ENCODE data around the gene TACO1. TPM values are rescaled to one million over a fixed set of nuclear protein-coding genes. Genes with fewer than 3 reads are reported as not detected.

TACO1 gene
- total and polyA plus RNA-seq, 2 of the 8 experiments (the other 6 are each of a cell fraction or from before 2014, with no cell fraction given), result 19.1 to 23.6 TPM

- H3K4me2 ChIP-seq (ENCODE audit: insufficient read depth in 1 of 2, low read depth in 2 of 2, low read length in 2 of 2), result no peak overlapping the region
- no peak for TF ChIP-seq EZH2 (IDR thresholded peaks at IDR 0.05; ENCODE audit: low read depth, low read length, severe bottlenecking)
- no peak for TF ChIP-seq ATF2 (IDR thresholded peaks at IDR 0.05; ENCODE audit: low read length)
- no peak for TF ChIP-seq FOSL1 (IDR thresholded peaks at IDR 0.05; ENCODE audit: insufficient read depth, low read depth, low read length)
- TF ChIP-seq CBX8 (IDR thresholded peaks at IDR 0.05; ENCODE audit: borderline replicate concordance, low read depth, low read length), result no peak
- no peak for TF ChIP-seq POU5F1 (IDR thresholded peaks at IDR 0.05; ENCODE audit: low read depth, low read length)
- no peak for TF ChIP-seq EGR1 (IDR thresholded peaks at IDR 0.05; ENCODE audit: borderline replicate concordance, low read depth, low read length)
- TF ChIP-seq POLR2A (IDR thresholded peaks at IDR 0.05; ENCODE audit: control extremely low read depth in 1 of 2, low read depth in 2 of 2, low read length in 2 of 2), result no peak
- no peak for TF ChIP-seq SUZ12 (IDR thresholded peaks at IDR 0.05; ENCODE audit: low read length)
- no peak overlapping the region for H2BK15ac ChIP-seq (ENCODE audit: low read length)
- no peak overlapping the region for H3K27ac ChIP-seq (ENCODE audit: low read depth, low read length)
- H3K79me1 ChIP-seq (ENCODE audit: low read depth, low read length), result no peaks in the 10 kb centered on the region
- no peak for DNase-seq (ENCODE audit: low read depth in 1 of 2, low spot score in 2 of 2)
- WGBS, 2 experiments (ENCODE audit: extremely low coverage in 1 of 2, insufficient coverage in 1 of 2, insufficient read length in 1 of 2, insufficient replicate concordance in 2 of 2, low coverage in 1 of 2, low lambda C conversion rate in 2 of 2, missing lambda C conversion rate in 1 of 2), result 95% methylated on average over 10 of the region's 10 CpGs; no CpG with 5 or more reads in 1 of the 2 experiments
- no peak overlapping the region for H3K4ac ChIP-seq (replicated peaks; ENCODE audit: insufficient read length, low read depth, low read length)
- no peak overlapping the region for H3K23ac ChIP-seq (ENCODE audit: insufficient read length)
- no peak overlapping the region for H4K91ac ChIP-seq (replicated peaks; ENCODE audit: insufficient read length, low read length)
- H4K8ac ChIP-seq (ENCODE audit: extremely low read depth, insufficient read depth, low read length), result no peak overlapping the region
- H3K9ac ChIP-seq (replicated peaks in 1 of 4; ENCODE audit: extremely low read depth in 1 of 4, low read depth in 3 of 4, low read length in 3 of 4), result no peak overlapping the region
- H3K23me2 ChIP-seq (ENCODE audit: low read depth, low read length), result no peaks in the 10 kb centered on the region
- ChIA-PET CTCF (ENCODE audit: partially characterized antibody) (interaction anchor here (1.4 to 5.6 kb wide), 19 partner anchors 9 to 185 kb away, joined by 4 to 64 read pairs (median 14); partner anchors contain the start of genes CYB561 and TACO1), POLR2A (ENCODE audit: partially characterized antibody) (interaction anchor here (0.9 to 2.6 kb wide), 5 partner anchors 9 to 88 kb away, joined by 3 to 18 read pairs (median 4); partner anchors contain the start of genes MAP3K3 and TACO1)
- H2BK12ac ChIP-seq (ENCODE audit: low read depth, low read length), result no peak overlapping the region
- H4K20me1 ChIP-seq (replicated peaks in 1 of 2; ENCODE audit: control insufficient read depth in 1 of 2, insufficient read depth in 2 of 2, low read length in 2 of 2), result no peaks in the 10 kb centered on the region
- H3K14ac ChIP-seq (ENCODE audit: insufficient read length), result no peak overlapping the region
- no peak overlapping the region for H2AK5ac ChIP-seq (ENCODE audit: low read depth, low read length)
- H2BK5ac ChIP-seq (ENCODE audit: low read depth, low read length), result no peak overlapping the region
- no peak overlapping the region for H2AFZ ChIP-seq (ENCODE audit: low read length)
- no peaks in the 10 kb centered on the region for H3K79me2 ChIP-seq (ENCODE audit: control insufficient read depth in 1 of 2, insufficient read depth in 2 of 2, low read length in 2 of 2)
- H3K36me3 ChIP-seq (ENCODE audit: control insufficient read depth in 2 of 4, insufficient read depth in 4 of 4, low read length in 3 of 4), result peaks cover 3 to 30% (median 18%) of the 10 kb centered on the region in 4 experiments; a peak in 7 of 8 replicates
- H2BK120ac ChIP-seq (replicated peaks; ENCODE audit: low read depth, low read length), result no peak overlapping the region
- no peak overlapping the region for H4K5ac ChIP-seq (ENCODE audit: insufficient read length, low read depth, low read length)
- H3K9me3 ChIP-seq (ENCODE audit: insufficient read depth in 2 of 2, low read depth in 1 of 2, low read length in 1 of 2), result no peaks in the 10 kb centered on the region
- H3K27me3 ChIP-seq (replicated peaks in 1 of 4; ENCODE audit: control insufficient read depth in 3 of 4, extremely low read depth in 1 of 4, insufficient read depth in 3 of 4, low read length in 3 of 4), result no peaks in the 10 kb centered on the region
- H3K4me3 ChIP-seq (ENCODE audit: extremely low read depth in 1 of 4, insufficient read depth in 2 of 4, low read depth in 3 of 4, low read length in 4 of 4), result no peak overlapping the region
- no peak overlapping the region for H3K18ac ChIP-seq (ENCODE audit: extremely low read depth, low read length)
- no peaks in the 10 kb centered on the region for H3K4me1 ChIP-seq (replicated peaks in 1 of 4; ENCODE audit: control insufficient read depth in 3 of 4, insufficient read depth in 4 of 4, low read length in 3 of 4)
- no peak overlapping the region for H2BK20ac ChIP-seq (ENCODE audit: low read length)
- FAIRE-seq, result no peak
- H3K56ac ChIP-seq (replicated peaks; ENCODE audit: insufficient read length, low read depth, low read length), result no peak overlapping the region
Measured at GRCh38 chr17:63610854-63611253, 10.2 kb downstream of the TACO1 start.
